NCI-H1092 treated with DMSO at 0.1 percent for 48 hours (cell line): Measurements from ENCODE around the gene AOPEP.

Source experiments
- DNase-seq: peaks from one replicate; lab custom pipeline; 2025; lab: John Stamatoyannopoulos, UW

AOPEP gene

DNA sequence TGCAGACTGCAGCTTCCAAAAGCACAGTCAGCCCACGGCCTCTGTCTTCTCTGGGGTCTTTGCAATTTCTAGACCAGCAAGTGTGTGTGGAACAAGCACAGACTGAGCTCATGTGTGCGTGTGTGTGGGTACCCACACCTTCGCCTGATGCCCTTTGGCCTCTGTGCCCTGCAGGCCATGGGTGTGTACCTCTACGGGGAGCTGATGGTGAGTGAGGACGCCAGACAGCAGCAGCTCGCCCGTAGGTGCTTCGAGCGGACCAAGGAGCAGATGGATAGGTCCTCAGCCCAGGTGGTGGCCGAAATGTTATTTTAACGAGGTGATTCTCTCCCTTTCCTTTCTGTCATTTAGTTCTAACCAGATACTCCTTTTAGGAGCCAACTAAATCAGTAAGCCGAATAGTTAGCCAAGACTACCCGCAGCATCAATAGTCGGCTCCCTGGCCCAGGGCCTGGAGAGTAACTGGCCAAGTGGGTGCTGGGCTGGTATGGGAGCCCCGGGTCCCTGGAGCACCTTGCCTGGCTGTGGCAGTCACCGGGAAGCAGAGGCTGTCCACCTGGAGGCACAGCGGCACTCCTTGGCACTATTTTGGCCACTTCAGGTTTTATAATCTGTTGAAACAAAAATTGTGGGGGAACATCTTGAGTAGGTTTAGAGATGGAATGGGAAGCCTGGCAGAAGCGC is 356.0 kb downstream of the AOPEP start:
- DNase-seq: no peak

GRCh38 chr9:95083086-95083768 is 356.7 kb downstream of the AOPEP start:
- DNase-seq: no peak

DNA sequence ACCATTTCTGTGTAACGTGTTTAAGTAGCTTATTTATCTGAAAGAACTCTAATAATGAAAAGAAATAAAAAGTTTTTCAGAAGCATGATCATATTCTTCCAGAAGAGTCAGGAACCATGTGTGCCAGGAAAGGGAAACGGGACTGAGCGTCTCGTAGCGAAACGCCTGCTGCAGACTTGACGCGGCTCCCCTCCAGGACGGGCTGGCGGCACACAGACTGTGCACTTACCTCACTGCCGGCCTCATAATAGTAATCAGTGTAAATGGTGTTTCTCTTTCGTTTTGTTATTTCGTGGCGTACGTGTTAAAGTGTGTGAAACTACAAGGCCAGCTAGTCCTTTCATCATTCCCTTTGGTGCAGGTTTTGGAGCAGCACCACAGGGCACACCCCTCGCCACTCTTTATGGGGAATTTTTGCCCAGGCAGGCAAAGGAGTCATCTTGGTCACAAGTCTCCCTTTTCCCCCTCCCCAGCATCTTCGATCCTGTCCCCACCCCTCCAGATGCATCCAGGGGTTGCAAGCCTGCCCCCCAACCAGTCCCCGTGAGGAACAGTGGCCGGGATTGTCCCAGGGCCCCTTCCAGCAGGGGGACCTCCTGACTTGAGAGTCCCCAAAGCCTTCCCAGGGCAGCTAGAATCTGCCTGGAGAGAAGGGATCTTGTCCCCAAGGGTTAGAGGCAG is 357.9 kb downstream of the AOPEP start:
- DNase-seq: no peak

- DNase-seq: no peak
Observed at GRCh38 chr9:95085036-95085770, 358.7 kb downstream of the AOPEP start.

DNA sequence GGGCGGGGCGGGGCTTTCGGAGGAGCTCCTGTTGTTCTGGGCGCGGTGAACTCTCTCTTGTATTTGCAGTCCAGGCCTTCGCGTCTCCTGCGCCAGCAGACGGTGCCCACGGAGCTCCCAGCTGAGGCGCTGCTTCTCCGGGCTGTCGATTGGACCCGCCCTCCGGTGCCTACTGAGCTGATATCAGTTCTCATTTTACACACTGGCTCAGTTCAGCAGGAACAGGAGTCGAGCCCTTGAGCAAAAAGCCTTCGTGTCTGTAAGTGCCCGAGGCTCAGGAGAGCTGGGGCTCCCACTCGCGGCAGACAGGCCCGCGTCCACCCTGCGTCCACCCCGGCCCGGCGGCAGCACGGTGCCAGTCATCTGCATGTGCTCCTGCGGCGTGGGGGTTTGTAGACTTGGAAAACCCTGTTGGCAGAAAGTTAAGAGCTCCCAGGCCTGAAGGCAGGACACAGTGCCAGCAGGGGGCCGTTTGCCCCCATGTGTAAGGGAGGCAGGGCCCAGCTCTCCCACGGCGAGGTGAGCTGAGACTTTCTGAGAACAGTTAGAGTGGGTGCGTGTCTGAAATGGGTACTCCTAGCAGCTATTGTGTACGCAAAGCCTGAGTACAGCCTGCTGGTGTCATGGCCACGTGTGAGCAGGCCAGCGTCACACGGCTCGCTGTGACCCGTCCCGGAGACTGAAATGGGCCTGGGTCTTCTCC is 359.5 kb downstream of the AOPEP start:
- DNase-seq: no peak

DNA sequence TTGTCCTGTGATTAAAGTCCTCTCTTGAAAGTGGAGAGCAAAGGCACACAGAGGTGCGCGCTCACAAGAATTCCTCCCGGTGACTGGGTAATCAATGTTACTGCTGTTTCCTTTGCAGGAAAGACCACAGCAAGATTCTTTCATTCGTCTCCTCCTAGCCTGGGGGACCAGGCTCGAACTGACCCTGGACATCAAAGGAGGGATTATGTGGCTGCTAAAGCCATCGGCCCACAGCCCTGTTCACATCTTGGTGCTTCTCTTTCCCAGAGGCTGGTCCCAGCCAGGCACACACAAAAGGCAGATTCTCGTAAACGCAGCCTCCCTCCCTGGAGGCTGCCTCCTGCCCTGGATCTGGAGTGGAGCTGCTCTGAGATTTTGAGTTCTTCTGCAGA is 360.1 kb downstream of the AOPEP start:
- DNase-seq: no peak

- DNase-seq: peak; percentile 28
Observed at GRCh38 chr9:95087659-95088242, 361.3 kb downstream of the AOPEP start.

GRCh38 chr9:95088421-95089161 is 362.1 kb downstream of the AOPEP start:
- no peak for DNase-seq

DNA sequence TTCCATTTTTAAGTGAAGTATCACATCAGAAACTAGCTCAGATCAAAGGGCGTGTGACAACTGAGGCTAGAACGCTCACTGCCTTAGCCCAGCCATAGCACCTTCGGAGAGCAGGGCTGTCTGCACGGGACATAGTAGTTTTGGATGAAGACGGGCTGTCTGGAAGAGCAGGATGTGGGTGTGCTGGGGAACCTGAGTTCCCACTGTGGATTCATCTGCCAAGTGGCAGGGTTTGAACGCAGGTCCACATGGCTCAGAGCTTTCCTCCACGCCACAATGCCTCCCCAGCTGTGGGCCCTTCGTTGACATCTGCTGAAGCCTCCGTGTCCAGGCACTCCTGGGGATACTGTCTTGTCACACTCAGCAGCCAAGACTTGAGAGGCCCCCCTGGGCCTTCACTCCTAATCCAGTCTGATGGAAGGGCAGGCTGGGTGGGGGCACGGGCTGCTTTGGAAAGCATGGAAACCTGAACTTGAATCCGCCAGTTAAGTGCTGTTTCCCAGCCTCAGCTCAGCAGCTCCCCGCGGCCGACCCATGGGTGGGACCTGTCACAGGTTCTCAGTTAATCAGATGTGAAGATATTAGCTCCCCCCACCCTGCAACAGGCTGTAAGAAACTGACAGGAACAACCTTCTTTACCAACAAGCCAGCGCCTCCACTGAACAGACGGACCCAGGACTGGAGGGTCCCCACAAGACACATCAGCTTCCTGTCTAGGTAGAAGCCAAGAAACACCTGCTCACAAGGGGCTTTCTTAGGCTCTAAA is 362.9 kb downstream of the AOPEP start:
- DNase-seq: no peak

DNA sequence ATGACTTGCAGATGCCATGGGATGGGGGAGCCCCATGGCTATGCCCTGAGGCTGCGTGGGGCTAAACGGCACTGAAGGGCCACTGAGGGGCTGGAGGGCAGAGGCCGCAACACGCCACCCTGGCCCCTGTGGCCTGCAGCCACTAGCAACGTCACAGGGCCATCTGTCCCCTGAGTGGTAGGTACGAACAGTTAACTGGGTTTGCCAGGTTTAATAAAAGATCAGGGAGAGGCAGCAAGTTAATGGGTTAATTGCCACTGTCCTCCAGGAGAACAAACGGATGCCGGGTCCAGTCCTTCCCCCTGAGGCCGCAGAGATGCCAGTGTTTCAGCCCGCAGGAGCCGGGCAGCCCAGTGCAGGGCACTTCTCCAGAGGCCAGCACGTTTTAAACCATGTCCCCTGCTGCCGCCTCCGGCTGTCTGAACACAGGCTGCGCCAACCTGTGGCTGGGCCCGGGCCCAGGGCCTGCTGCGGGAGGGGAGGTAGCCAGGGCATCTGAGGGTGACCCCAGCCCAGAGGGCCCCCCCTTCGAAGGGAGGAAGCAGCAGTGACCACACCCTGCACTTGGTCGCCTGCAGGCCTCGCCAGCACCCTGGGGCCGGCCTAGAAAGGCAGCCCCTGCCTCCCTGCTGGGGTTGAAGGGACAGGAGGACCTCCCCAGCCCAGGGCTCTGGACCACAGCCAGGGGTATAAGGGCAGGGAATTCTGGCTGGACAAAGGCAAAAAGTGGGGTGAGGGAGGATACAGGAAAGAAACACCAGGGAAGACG is 363.7 kb downstream of the AOPEP start:
- DNase-seq: no peak

DNA sequence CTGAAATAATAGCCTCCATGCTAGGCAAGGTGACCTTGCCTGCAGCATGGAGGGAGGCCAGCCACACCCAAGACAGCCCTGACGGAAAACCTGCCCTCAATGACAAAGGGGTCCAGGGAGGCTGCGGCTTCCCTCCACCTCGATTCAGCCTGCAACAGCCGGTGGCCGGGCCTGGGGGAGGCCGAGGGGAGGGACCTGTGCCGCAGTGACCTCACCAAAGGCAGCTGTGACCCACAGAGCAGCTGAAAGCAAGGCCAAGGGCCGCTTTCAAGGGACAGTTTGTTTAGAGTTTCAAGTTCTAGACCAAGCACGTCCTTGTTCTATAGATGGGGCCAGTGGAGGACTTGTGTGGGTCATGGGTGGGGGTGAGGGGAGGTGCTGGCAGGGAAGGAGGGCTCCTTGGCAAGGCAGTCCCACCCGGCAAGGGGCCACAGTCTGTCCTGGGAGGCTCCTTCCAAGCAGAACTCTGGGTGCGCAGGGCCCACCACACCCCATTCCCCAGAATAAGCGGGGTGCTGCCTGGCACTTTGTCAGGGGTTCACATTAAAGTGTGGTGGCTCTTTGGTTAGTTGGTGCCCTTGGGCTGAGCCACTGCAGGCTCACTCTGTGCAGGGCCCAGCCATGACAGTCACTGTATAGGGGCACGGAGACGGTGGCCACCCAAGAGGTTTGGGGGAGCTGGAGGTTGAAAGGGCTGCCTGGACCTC is 364.5 kb downstream of the AOPEP start:
- no peak for DNase-seq

DNA sequence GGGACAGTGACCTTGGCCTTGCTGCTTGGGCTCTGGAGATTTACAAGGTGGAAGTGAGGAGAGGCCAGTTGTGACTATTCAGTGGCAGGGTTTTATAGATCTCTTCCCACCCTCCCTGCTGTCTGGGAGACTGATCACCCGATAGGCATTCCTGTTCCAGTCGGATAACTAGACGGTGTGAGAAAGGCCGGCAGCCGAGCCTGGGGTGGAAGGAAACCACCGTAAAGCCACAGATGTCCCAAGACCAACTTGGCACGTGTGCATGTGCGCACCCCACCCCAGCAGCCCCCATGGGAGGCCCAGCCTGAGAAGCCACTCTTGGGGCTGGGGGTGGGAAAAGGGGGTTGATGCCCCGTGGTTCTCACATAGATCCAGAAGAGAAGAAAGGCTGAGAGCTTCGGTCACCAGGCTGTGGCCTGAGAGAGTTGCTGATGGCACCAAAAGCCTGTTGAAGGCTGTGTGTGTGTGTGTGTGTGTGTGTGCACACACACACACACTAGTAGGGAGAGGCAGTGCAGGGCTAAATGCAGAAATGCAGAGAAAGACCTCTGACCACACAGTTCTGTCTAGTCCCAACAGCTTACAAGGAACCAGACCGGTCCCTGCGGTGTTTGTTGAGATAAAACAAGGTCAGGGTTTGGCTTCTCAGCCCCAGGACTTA is 365.2 kb downstream of the AOPEP start:
- no peak for DNase-seq

GRCh38 chr9:95092262-95093072 is 366.0 kb downstream of the AOPEP start:
- no peak for DNase-seq

GRCh38 chr9:95093586-95093985 is 367.1 kb downstream of the AOPEP start:
- no peak for DNase-seq

DNA sequence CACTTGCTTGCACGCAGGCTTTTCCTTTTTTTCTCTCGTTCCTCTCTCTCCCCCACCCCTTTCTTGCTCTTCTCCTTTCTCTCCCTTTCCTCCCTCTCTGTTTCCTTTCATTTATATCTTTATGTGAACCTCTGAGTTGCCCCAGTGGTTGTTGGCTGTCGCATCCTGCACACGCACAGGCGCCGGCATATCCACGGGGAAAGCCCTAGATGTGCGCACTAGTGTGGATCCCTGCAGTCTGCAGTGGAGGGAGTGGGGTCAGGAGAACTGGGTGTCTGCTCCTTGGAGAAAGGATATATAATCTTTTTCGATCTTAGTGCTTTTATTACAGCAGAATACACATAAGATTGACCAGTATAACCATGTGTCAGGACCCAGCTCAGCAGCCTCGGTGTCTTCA is 367.5 kb downstream of the AOPEP start:
- no peak for DNase-seq

DNA sequence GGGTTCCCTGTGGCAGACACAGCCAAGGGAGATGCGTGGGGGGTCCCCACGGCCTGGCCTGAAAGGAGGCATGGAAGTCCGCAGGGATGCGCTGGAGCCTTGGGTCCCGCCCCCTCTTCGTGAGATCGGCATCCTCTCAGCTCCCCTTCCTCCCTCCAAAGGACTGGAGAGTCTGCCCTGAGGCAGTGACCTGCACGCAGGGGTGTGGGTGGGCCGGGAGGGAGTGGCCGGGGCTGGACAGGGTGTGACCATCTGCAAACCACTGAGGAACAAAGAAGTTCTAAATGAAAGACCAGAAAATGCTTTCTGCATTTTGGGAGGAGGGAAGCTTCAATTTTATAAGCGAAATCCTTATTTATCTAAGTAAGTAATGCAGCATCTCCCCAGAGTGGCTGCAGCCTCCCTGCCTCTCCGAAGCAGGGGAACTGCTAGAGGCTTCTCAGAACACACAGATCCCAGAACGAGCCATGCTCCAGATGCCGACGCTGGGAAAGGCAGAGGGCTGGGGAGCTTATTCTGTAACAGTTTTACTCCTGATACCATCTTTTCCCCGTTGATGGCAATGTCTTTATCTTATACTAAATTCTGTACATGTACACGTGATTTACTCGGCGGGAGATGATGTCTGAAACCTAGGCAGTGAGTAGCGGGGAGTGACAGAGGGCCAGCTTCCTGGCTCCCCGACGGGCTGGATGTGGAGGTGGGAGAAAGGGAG is 369.3 kb downstream of the AOPEP start:
- no peak for DNase-seq

DNA sequence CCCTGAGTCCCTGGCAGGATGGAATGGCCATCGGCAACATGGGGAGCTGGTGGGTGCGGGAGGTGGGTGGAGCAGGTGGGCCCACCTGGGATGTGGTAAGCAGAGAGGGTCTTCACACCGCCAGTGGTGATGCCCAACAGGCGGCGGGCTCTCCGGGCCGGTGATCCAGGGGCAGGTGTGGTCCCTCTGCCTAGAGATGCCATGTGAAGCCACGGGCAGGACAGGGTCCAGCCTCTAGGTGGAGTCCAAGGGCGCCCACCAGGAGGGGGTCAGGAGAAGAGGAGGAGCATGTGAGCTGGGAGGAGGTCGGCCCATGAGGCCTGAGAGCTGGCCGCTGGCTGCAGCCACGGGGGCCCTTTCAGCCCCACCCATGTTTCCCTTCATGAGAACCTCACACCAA is 369.9 kb downstream of the AOPEP start:
- no peak for DNase-seq
